Stimulated activated CD8-positive, alpha-beta memory T cell treated with anti-CD3 and anti-CD28 coated beads, Interleukin-12 subunit alpha, Interleukin-12 subunit beta, amount 100 ng/mL, for 4 hours (primary cell): ENCODE measurements around the gene OR2AT4.
"Not testable (repeated sequence)": the region's sequence is repeated elsewhere in the genome, so short reads cannot be mapped to it uniquely, and the experiment has no call there.

Experiments used
- DNase-seq: peaks from one replicate; pipeline ENCODE4 v3.0.0-alpha.2; 2020; ENCODE audit warnings: low read depth

OR2AT4 gene

GRCh38 chr11:75103380-75104026 lies 6.8 kb upstream of the OR2AT4 start:
- DNase-seq: no peak

- DNase-seq: no peak
These were observed 4.9 kb upstream of the OR2AT4 start for GRCh38 chr11:75101424-75102128.

GRCh38 chr11:75100314-75100713 lies 3.6 kb upstream of the OR2AT4 start:
- no peak for DNase-seq

- DNase-seq: no peak
These were observed 3.0 kb upstream of the OR2AT4 start for GRCh38 chr11:75099635-75100034.

GRCh38 chr11:75098835-75099439 lies 2.3 kb upstream of the OR2AT4 start:
- not testable (repeated sequence) for DNase-seq

GRCh38 chr11:75098181-75098580 lies 1.5 kb upstream of the OR2AT4 start:
- not testable (repeated sequence) for DNase-seq

- no peak for DNase-seq
These were observed 489 bp upstream of the OR2AT4 start for GRCh38 chr11:75097173-75097557.

GRCh38 chr11:75094382-75094781 lies 2.3 kb downstream of the OR2AT4 start:
- DNase-seq: not testable (repeated sequence)

- DNase-seq: no peak
These were observed 6.0 kb downstream of the OR2AT4 start for GRCh38 chr11:75090671-75091177.

- DNase-seq: no peak
These were observed 9.1 kb downstream of the OR2AT4 start for GRCh38 chr11:75087319-75088305.

GRCh38 chr11:75084883-75085282 lies 11.8 kb downstream of the OR2AT4 start:
- no peak for DNase-seq

GRCh38 chr11:75083217-75083605 lies 13.5 kb downstream of the OR2AT4 start:
- DNase-seq: no peak

GRCh38 chr11:75082601-75083216 lies 14.0 kb downstream of the OR2AT4 start:
- no peak for DNase-seq

- no peak for DNase-seq
These were observed 17.1 kb downstream of the OR2AT4 start for GRCh38 chr11:75079546-75079945.

- no peak for DNase-seq
These were observed 18.4 kb downstream of the OR2AT4 start for GRCh38 chr11:75078233-75078632.

- DNase-seq: no peak
These were observed 19.4 kb downstream of the OR2AT4 start for GRCh38 chr11:75077316-75077715.

GRCh38 chr11:75076671-75077070 lies 20.0 kb downstream of the OR2AT4 start:
- DNase-seq: no peak

- no peak for DNase-seq
These were observed 23.1 kb downstream of the OR2AT4 start for GRCh38 chr11:75073459-75074190.

- DNase-seq: no peak
These were observed 24.1 kb downstream of the OR2AT4 start for GRCh38 chr11:75072582-75072981.

GRCh38 chr11:75069473-75069872 lies 27.2 kb downstream of the OR2AT4 start:
- no peak for DNase-seq

- DNase-seq: no peak
These were observed 27.7 kb downstream of the OR2AT4 start for GRCh38 chr11:75068993-75069392.
